C4-2B (cell line): Measurements from ENCODE around the gene RMI1.

ENCODE experiments used
- H3K27ac ChIP-seq: fragments of 450-650 bp; 2 replicates; pipeline ENCODE4 v1.5.1; 2017
- ZFX ChIP-seq: fragments of 450-650 bp; IDR thresholded peaks from 2 replicates; pipeline ENCODE4 v1.6.1; 2017
- TF ChIP-seq, protein P1 (sequence below): fragments of 450-650 bp; conservative IDR thresholded peaks from 2 replicates; pipeline ENCODE4 v1.5.1; 2017; ENCODE audit warnings: mild to moderate bottlenecking

Gene RMI1

GRCh38 chr9:83980395-83981125, at the start of gene RMI1:
Gene RMI1, plus strand, starts transcription at chr9:83980805. Its CDS starts 20,182 bp downstream, at chr9:84000987.
- peak within 1 kb of the TSS; percentile 100 for H3K27ac ChIP-seq
- TF ChIP-seq ZFX, result peak; percentile 86
- TF ChIP-seq, protein P1, sequence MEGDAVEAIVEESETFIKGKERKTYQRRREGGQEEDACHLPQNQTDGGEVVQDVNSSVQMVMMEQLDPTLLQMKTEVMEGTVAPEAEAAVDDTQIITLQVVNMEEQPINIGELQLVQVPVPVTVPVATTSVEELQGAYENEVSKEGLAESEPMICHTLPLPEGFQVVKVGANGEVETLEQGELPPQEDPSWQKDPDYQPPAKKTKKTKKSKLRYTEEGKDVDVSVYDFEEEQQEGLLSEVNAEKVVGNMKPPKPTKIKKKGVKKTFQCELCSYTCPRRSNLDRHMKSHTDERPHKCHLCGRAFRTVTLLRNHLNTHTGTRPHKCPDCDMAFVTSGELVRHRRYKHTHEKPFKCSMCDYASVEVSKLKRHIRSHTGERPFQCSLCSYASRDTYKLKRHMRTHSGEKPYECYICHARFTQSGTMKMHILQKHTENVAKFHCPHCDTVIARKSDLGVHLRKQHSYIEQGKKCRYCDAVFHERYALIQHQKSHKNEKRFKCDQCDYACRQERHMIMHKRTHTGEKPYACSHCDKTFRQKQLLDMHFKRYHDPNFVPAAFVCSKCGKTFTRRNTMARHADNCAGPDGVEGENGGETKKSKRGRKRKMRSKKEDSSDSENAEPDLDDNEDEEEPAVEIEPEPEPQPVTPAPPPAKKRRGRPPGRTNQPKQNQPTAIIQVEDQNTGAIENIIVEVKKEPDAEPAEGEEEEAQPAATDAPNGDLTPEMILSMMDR, result peak; percentile 17

GRCh38 chr9:83930881-83931280, 49.7 kb upstream of the RMI1 start:
- TF ChIP-seq, protein P1, result no peak
- no peak for TF ChIP-seq ZFX

DNA sequence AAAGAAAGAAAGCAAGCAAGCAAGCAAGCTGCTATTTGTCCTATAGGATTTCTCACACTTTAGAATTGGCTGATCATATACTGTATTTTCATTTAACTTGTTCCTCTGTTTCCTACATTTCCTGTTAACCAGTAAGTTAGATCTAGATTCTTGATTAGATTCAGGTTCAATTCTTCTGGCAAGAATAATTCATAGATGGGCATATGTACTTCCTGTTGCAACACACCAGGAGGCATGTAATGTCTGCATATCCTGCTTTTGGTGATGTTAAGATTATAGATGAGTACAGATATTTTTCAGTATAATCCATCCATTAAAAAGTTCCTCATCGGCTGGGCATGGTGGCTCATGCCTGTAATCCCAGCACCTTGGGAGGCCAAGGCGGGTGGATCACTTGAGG, 48.6 kb upstream of the RMI1 start:
- H3K27ac ChIP-seq, result peak overlapping the region; percentile 70
- TF ChIP-seq, protein P1, result no peak
- no peak for TF ChIP-seq ZFX

More at GRCh38 chr9:83930881-83931280, 49.7 kb upstream of the RMI1 start:
- H3K27ac ChIP-seq, result no peak overlapping the region

DNA sequence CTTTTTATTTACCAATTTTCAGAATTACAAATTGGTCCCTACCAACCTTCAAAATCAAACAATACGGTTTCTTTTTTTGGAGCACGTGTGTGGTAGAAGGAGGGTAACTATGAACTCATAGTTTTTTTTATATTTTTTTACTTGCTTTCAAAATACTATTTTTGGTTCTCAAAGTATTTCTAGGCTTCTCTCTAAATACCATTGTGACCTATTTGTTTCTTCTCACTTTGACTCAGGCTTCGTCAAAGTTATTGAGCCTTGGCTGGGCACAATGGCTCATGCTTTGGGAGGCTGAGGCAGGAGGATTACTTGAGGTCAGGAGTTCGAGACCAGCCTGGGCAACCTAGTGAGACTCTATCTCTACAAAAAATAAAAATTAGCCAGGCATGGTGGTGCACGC, 47.8 kb upstream of the RMI1 start:
- no peak for TF ChIP-seq ZFX
- TF ChIP-seq, protein P1, result no peak
- peak overlapping the region; percentile 15 for H3K27ac ChIP-seq

- peak overlapping the region; percentile 15 for H3K27ac ChIP-seq
- TF ChIP-seq ZFX, result no peak
- TF ChIP-seq, protein P1, result no peak
Observed at GRCh38 chr9:83933790-83934189, 46.8 kb upstream of the RMI1 start.

DNA sequence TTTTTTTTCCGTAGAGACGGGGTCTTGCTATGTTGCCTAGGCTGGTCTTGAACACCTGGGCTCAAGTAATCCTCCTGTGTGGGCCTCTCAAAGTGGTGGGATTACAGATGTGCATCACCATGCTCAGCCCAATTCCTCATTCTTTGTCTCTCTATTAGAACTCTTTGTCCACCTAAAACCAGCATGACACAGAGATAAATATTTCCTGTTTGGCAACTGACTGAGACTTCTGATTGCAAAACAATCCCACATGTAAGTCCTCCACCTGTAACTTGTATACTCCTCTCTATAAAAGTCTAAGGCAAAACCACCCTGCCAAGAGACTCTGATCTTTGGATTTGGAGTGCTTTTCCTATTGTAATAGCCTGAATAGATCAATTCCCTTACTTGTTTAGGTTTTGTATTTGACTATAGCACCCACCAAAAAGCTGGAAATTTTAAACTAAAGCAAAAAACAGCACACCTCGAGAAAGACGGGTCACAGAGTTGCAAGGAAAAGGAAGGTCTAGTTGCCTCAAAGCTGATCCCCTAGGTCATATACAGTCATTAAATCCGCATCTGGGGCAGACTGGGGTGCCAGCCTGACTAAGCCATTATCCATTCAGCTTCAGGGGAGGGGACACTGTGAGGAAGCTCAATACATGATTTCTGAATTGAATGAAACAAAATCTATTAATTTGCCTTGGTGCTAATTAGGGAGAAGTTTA, 45.9 kb upstream of the RMI1 start:
- H3K27ac ChIP-seq, result peak overlapping the region; percentile 71; the same call in 1 of the 2 replicates
- no peak for TF ChIP-seq ZFX
- TF ChIP-seq, protein P1, result no peak

DNA sequence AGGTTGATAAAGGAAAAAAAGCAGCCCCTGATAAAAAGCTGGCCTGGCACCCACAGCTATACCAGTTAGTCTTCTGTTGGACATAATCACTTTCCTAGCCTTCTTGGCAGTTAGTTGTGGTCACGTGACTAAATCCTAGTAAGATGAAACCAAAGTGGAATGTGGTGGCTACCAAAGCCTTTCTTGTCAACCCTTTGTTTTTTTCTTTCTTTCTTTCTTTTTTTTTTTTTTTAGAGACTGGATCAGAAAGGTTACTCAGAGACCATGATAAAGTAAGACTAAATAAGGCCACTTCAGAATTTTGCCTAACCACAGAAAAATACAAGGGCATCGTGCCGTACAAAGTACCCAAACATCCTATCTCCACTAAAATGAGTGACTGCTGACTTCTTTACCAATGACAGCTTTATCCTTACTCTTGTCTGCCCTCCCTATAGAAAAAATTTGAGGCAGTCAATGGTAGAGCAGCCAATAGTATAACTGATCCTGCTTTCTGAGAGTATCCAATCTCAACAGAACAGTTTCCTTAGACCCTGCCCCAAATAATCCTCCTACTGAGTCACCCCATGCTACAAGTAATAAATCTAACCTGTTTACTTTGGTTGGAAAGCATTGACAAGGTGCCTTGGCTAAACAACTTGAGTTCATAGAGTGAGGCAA, 45.2 kb upstream of the RMI1 start:
- no peak for TF ChIP-seq ZFX
- TF ChIP-seq, protein P1, result no peak
- peak overlapping the region; percentile 71; the same call in 1 of the 2 replicates for H3K27ac ChIP-seq
